Ascending aorta (tissue), 2 donors: ENCODE data around the gene CADM1. TPM values are rescaled to one million over a fixed set of nuclear protein-coding genes. Genes with fewer than 3 reads are reported as not detected.
A peak's percentile ranks its signal among the peaks of the same experiment; 100 is the strongest.

Source experiments
- DNase-seq, 2 donors: peaks; one replicate each; pipeline ENCODE4 v3.0.0-alpha.2; 2019; ENCODE audit warnings: low spot score in 2 of 2
- H3K27ac ChIP-seq, 2 donors: fragments of 200-600 bp; sonication (generic); one replicate each; pipeline ENCODE4 v1.5.1; 2016 to 2017; ENCODE audit warnings: mild to moderate bottlenecking in 1 of 2
- H3K27me3 ChIP-seq: fragments of 200-600 bp; sonication (generic); one replicate; pipeline ENCODE4 v1.5.1; 2017
- H3K36me3 ChIP-seq, 2 donors: fragments of 200-600 bp; sonication (generic); one replicate each; pipeline ENCODE4 v1.5.1; 2016
- H3K4me1 ChIP-seq, 2 donors: fragments of 200-600 bp; sonication (generic); one replicate each; pipeline ENCODE4 v1.5.1; 2016 to 2017; ENCODE audit warnings: mild to moderate bottlenecking in 1 of 2
- H3K4me3 ChIP-seq, 2 donors: fragments of 200-600 bp; sonication (generic); one replicate each; pipeline ENCODE4 v1.5.1; 2016 to 2017; ENCODE audit warnings: mild to moderate bottlenecking in 1 of 2
- H3K9me3 ChIP-seq, 2 donors: fragments of 200-600 bp; sonication (generic); one replicate each; pipeline ENCODE4 v1.5.1; 2016
- intact Hi-C: fragments of 100-400 bp; cut with DNase I; formaldehyde crosslinking; loops from one replicate; pipeline ENCODE4 v1.15.1; 2023
- total RNA-seq: library from RNA; depleted of rRNA; stranded (reverse); fragments of >200 nt; gene quantifications from one replicate; pipeline ENCODE4 v1.1.0, GENCODE V29; 2016
- TF ChIP-seq, protein P1 (sequence below), 3 experiments: fragments of 200-600 bp in 2 of 3; fragments of 450-650 bp in 1 of 3; sonication (generic) in 2 of 3; IDR thresholded peaks; one replicate each; pipeline ENCODE4 v1.5.1; 2016 to 2019; ENCODE audit warnings: antibody characterized with exemption in 3 of 3, mild to moderate bottlenecking in 1 of 3, moderate library complexity in 1 of 3

Gene CADM1
- total RNA-seq, 1 donor from 2014 or later: 2.4 TPM

DNA sequence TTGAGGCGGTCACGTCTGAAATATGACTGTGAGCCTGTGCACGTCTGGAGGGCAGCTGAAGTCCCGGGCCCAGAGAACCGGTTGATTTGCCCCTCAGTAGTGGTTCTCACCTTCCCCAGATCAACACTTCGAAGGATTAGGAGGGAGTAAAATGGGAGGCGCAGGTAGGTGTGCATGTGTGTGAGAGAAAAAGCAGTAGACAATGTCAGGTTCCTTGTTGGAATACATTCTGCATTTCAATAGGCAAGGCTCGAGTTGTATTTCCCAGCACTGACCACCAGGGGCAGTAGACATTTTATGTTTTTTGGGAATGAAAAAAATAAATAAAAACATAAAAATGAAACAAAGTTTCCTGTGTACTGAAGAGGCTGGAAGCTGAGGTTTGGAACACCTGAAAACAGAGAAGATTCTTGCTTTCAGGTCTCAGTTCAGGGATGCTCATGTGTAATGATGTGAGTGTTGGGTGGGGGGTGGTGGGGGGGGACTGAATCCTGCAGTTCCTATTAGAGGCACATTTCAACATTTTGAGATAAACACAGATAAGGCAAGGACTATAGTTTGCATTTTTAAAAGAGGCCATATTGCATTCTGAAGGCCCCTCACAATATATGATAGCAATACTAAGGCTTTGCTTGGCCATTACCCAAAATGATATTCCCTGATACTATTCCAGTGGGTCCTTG lies 333.9 kb downstream of the CADM1 start:
- no peak overlapping the region for H3K4me3 ChIP-seq
- no peaks in the 10 kb centered on the region for H3K9me3 ChIP-seq
- H3K27me3 ChIP-seq: no peaks in the 10 kb centered on the region
- intact Hi-C loops: no loop called here
- no peaks in the 10 kb centered on the region for H3K36me3 ChIP-seq
- TF ChIP-seq, protein P1, sequence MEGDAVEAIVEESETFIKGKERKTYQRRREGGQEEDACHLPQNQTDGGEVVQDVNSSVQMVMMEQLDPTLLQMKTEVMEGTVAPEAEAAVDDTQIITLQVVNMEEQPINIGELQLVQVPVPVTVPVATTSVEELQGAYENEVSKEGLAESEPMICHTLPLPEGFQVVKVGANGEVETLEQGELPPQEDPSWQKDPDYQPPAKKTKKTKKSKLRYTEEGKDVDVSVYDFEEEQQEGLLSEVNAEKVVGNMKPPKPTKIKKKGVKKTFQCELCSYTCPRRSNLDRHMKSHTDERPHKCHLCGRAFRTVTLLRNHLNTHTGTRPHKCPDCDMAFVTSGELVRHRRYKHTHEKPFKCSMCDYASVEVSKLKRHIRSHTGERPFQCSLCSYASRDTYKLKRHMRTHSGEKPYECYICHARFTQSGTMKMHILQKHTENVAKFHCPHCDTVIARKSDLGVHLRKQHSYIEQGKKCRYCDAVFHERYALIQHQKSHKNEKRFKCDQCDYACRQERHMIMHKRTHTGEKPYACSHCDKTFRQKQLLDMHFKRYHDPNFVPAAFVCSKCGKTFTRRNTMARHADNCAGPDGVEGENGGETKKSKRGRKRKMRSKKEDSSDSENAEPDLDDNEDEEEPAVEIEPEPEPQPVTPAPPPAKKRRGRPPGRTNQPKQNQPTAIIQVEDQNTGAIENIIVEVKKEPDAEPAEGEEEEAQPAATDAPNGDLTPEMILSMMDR (IDR thresholded peaks at IDR 0.05): peak; percentile 7 to 55 (median 38)
- H3K27ac ChIP-seq: no peak overlapping the region
- no peak for DNase-seq
- no peaks in the 10 kb centered on the region for H3K4me1 ChIP-seq

DNA sequence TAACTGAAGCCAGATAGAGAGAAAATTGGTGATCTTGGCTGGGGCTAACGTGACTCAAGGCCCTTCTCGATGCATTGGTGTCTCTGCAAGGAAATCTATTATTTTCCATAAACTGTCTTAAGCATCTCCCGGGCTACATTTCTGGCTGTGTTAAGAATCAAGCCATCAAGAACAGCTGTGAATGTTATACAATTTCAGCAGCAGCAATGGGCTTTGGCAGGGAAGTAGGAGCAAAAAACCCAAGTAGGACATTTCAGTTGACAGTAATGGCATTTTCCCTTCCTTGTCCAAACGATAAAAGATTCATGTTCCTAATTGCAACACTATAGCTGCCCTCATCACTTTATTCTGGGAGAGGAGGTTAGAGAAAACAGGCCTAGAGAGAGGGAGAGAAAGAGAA lies 335.0 kb downstream of the CADM1 start:
- DNase-seq: no peak
- intact Hi-C loops: no loop called here
- Histone ChIP-seq H3K27ac (no peak overlapping the region), H3K4me1 (no peaks in the 10 kb centered on the region), H3K4me3 (no peak overlapping the region), H3K9me3 (no peaks in the 10 kb centered on the region), H3K27me3 (no peaks in the 10 kb centered on the region), H3K36me3 (no peaks in the 10 kb centered on the region)
- TF ChIP-seq, protein P1 (IDR thresholded peaks at IDR 0.05): no peak

- Histone ChIP-seq H3K27me3 (no peaks in the 10 kb centered on the region), H3K4me3 (no peak overlapping the region), H3K9me3 (no peaks in the 10 kb centered on the region), H3K4me1 (no peaks in the 10 kb centered on the region), H3K36me3 (no peaks in the 10 kb centered on the region), H3K27ac (no peak overlapping the region)
- TF ChIP-seq, protein P1 (IDR thresholded peaks at IDR 0.05): no peak
- no peak for DNase-seq
- intact Hi-C loops: no loop called here
Observed at GRCh38 chr11:115168686-115169085, 335.5 kb downstream of the CADM1 start.

DNA sequence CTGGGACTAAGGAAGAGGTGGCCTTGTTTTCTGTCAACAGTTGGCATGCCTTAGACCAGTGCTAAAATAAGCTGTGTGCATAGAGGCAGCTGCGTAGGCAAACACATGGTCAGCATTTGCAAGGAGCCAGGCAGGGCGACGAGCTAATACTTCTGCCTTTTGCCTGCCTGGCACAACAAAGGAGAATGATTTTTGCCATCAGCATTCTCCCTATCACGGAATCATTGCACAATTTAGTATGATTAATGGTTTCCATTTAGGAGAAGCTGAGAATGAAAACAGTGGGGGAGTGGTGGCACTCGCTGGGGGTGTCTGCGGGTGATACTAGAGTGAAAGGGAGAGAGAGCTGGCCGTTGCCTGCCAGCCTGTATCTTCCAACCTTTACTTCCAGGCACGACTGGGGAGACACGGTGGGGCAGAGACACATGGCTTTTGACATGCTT lies 336.0 kb downstream of the CADM1 start:
- Histone ChIP-seq H3K4me3 (no peak overlapping the region), H3K9me3 (no peaks in the 10 kb centered on the region), H3K4me1 (no peaks in the 10 kb centered on the region), H3K27ac (no peak overlapping the region), H3K36me3 (no peaks in the 10 kb centered on the region), H3K27me3 (no peaks in the 10 kb centered on the region)
- DNase-seq: no peak
- TF ChIP-seq, protein P1 (IDR thresholded peaks at IDR 0.05): no peak
- intact Hi-C loops: no loop called here

DNA sequence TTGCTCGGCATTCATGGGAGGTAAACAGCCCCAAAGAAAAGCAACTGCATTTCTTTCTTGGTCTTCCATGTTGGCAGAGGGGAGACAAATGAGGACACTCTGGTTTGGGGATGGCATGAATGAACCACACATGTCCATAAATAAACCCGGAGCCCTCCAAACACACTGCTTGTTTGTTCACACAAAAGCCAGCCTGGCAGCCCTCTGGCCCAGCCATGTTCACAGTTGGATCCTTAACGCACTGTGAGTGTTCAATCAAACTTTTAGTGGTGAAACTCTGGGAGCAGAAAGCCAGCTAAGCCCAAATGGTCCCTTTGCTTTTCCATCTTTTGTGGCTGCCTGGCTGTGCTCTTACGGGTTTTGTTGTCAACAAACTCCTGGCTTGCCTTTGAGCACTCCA lies 336.8 kb downstream of the CADM1 start:
- Histone ChIP-seq H3K27me3 (no peaks in the 10 kb centered on the region), H3K9me3 (no peaks in the 10 kb centered on the region), H3K4me3 (no peak overlapping the region), H3K27ac (no peak overlapping the region), H3K36me3 (no peaks in the 10 kb centered on the region), H3K4me1 (no peaks in the 10 kb centered on the region)
- TF ChIP-seq, protein P1 (IDR thresholded peaks at IDR 0.05): no peak
- intact Hi-C loops: no loop called here
- DNase-seq: no peak

- intact Hi-C loops: no loop called here
- Histone ChIP-seq H3K27me3 (no peaks in the 10 kb centered on the region), H3K36me3 (no peaks in the 10 kb centered on the region), H3K4me1 (no peaks in the 10 kb centered on the region), H3K4me3 (no peak overlapping the region), H3K9me3 (no peaks in the 10 kb centered on the region), H3K27ac (no peak overlapping the region)
- no peak for DNase-seq
- TF ChIP-seq, protein P1 (IDR thresholded peaks at IDR 0.05): no peak
Observed at GRCh38 chr11:115166820-115167219, 337.4 kb downstream of the CADM1 start.
